GM12878 (cell line): ENCODE data around the gene RAF1. TPM values are rescaled to one million over a fixed set of nuclear protein-coding genes. Genes with fewer than 3 reads are reported as not detected.

Experiments
- ATAC-seq: fragments of 200-7000 bp; cut with Tn5 transposase; 3 replicates; pipeline ENCODE4 v1.9.1; 2020; ENCODE audit warnings: mild to moderate bottlenecking, moderate library complexity
- BruUV-seq: library from RNA; stranded (reverse); fragments of 400-500 nt; replicated peaks from 2 replicates; lab custom pipeline; 2021; lab: Mats Ljungman, UMichigan
- CTCF ChIA-PET: fragments of 300-600 bp; sonication (Branson Sonifier 250); formaldehyde crosslinking; extraction: SDS; loops from one replicate; lab custom pipeline; 2021; ENCODE audit warnings: inconsistent platforms; lab: Yijun Ruan, JAX
- POLR2A ChIA-PET: fragments of 350-600 bp; formaldehyde crosslinking; extraction: SDS; loops from one replicate; lab custom pipeline; 2021; ENCODE audit warnings: inconsistent platforms; lab: Charles Lee
- RAD21 ChIA-PET: fragments of 300-600 bp; sonication (Branson Sonifier 250); formaldehyde crosslinking; loops from one replicate; lab custom pipeline; 2023; ENCODE audit warnings: antibody characterized with exemption; ENCODE audit not compliant: unreplicated experiment; lab: Charles Lee
- SMC1A ChIA-PET: fragments of 300-600 bp; sonication (Branson Sonifier 250); formaldehyde crosslinking; loops from one replicate; lab custom pipeline; 2023; ENCODE audit not compliant: unreplicated experiment, uncharacterized antibody; lab: Charles Lee
- DNase-seq: peaks from one replicate; pipeline ENCODE4 v3.0.0-alpha.2; 2011; ENCODE audit warnings: low read depth, low spot score
- FAIRE-seq: peaks from 3 replicates; lab custom pipeline; 2011; peaks lifted over from hg19 to GRCh38; lab: Jason Lieb, UNC
- H2AFZ ChIP-seq: 2 replicates; pipeline ENCODE4 v1.6.0; 2011; ENCODE audit warnings: low read depth, low read length, control low read depth; ENCODE audit not compliant: control insufficient read depth
- H3K27ac ChIP-seq: 2 replicates; pipeline ENCODE4 v1.5.1; 2011; ENCODE audit warnings: control low read depth; ENCODE audit not compliant: control insufficient read depth, insufficient read depth
- H3K27me3 ChIP-seq, 2 experiments: replicated peaks in 1 of 2; 2 replicates each; pipeline versions ENCODE4 v1.6.0 to v1.6.1; 2011; ENCODE audit warnings: low read length in 1 of 2; ENCODE audit not compliant: control insufficient read depth in 2 of 2, insufficient read depth in 2 of 2
- H3K36me3 ChIP-seq, 2 experiments: 2 replicates each; pipeline ENCODE4 v1.5.1; 2011; ENCODE audit warnings: low read length in 1 of 2; ENCODE audit not compliant: control insufficient read depth in 2 of 2, insufficient read depth in 2 of 2
- H3K4me1 ChIP-seq: 2 replicates; pipeline ENCODE4 v1.6.1; 2011; ENCODE audit warnings: mild to moderate bottlenecking, low read length, moderate library complexity, mixed read lengths; ENCODE audit not compliant: control insufficient read depth, insufficient read depth
- H3K4me2 ChIP-seq: 2 replicates; pipeline ENCODE4 v1.6.0; 2011; ENCODE audit warnings: control low read depth; ENCODE audit not compliant: control insufficient read depth, insufficient read depth
- H3K4me3 ChIP-seq: fragments of 200-600 bp; sonication (generic); 2 replicates; pipeline ENCODE4 v1.5.1; 2016
- H3K79me2 ChIP-seq: 2 replicates; pipeline ENCODE4 v1.6.0; 2011; ENCODE audit warnings: low read length; ENCODE audit not compliant: control insufficient read depth, insufficient read depth
- H3K9ac ChIP-seq: 2 replicates; pipeline ENCODE4 v1.8.0; 2011; ENCODE audit warnings: low read length, control low read depth, mixed read lengths; ENCODE audit not compliant: control insufficient read depth, insufficient read depth
- H3K9me3 ChIP-seq: replicated peaks from 3 replicates; pipeline ENCODE4 v1.5.1; 2011; ENCODE audit warnings: mild to moderate bottlenecking, low read length; ENCODE audit not compliant: control insufficient read depth, insufficient read depth
- H4K20me1 ChIP-seq: 2 replicates; pipeline ENCODE4 v1.6.0; 2011; ENCODE audit not compliant: control insufficient read depth, insufficient read depth
- BCLAF1 ChIP-seq: fragments of 450-650 bp; IDR thresholded peaks from 2 replicates; pipeline ENCODE4 v1.6.1; 2017; ENCODE audit warnings: antibody characterized with exemption, mild to moderate bottlenecking, moderate library complexity
- CBX3 ChIP-seq: fragments of 200-600 bp; sonication (generic); IDR thresholded peaks from 2 replicates; pipeline ENCODE4 v1.6.1; 2016; ENCODE audit warnings: low read depth, borderline replicate concordance
- CEBPZ ChIP-seq: fragments of 150-350 bp; IDR thresholded peaks from 2 replicates; pipeline ENCODE4 v1.6.1; 2016; ENCODE audit warnings: low read depth, low read length
- EP300 ChIP-seq, 2 experiments: fragments of 150-350 bp in 1 of 2; IDR thresholded peaks; 2 replicates each; pipeline ENCODE4 v1.6.1; 2011 to 2012; ENCODE audit warnings: low read depth in 2 of 2, low read length in 2 of 2, borderline replicate concordance in 1 of 2, improper control_type of control experiment in 1 of 2, inconsistent platforms in 1 of 2; ENCODE audit not compliant: control insufficient read depth in 1 of 2
- FOS ChIP-seq: IDR thresholded peaks from 3 replicates; pipeline ENCODE4 v1.6.1; 2011; ENCODE audit warnings: borderline replicate concordance; ENCODE audit not compliant: insufficient read length; ENCODE audit errors: extremely low read depth
- JUNB ChIP-seq: IDR thresholded peaks from 2 replicates; pipeline ENCODE4 v1.6.1; 2016; ENCODE audit warnings: antibody characterized with exemption, mild to moderate bottlenecking
- MXI1 ChIP-seq: fragments of 150-350 bp; IDR thresholded peaks from 2 replicates; pipeline ENCODE4 v1.6.1; 2011; ENCODE audit warnings: low read depth, mild to moderate bottlenecking, inconsistent platforms, low read length, improper control_type of control experiment
- MYB ChIP-seq: fragments of 150-350 bp; IDR thresholded peaks from 2 replicates; pipeline ENCODE4 v1.6.1; 2014; ENCODE audit warnings: mild to moderate bottlenecking, low read depth, low read length, borderline replicate concordance
- PKNOX1 ChIP-seq: fragments of 450-650 bp; IDR thresholded peaks from 2 replicates; pipeline ENCODE4 v1.6.1; 2016; ENCODE audit warnings: mild to moderate bottlenecking
- POLR2AphosphoS2 ChIP-seq: IDR thresholded peaks from 2 replicates; pipeline ENCODE4 v1.6.1; 2011; ENCODE audit warnings: low read depth, mild to moderate bottlenecking, low read length, improper control_type of control experiment, moderate library complexity
- RAD51 ChIP-seq: fragments of 450-650 bp; IDR thresholded peaks from 2 replicates; pipeline ENCODE4 v1.6.1; 2016; ENCODE audit warnings: moderate library complexity, mild to moderate bottlenecking, inconsistent platforms
- SREBF2 ChIP-seq: IDR thresholded peaks from 2 replicates; pipeline ENCODE4 v1.6.1; 2012; ENCODE audit warnings: mild to moderate bottlenecking, low read length
- STAT3 ChIP-seq: IDR thresholded peaks from 2 replicates; pipeline ENCODE4 v1.6.1; 2011; ENCODE audit warnings: low read depth, low read length, improper control_type of control experiment
- ZBTB33 ChIP-seq: fragments of 450-650 bp; IDR thresholded peaks from 2 replicates; pipeline ENCODE4 v1.6.1; 2017; ENCODE audit warnings: mild to moderate bottlenecking
- ZNF24 ChIP-seq: fragments of 450-650 bp; IDR thresholded peaks from 2 replicates; pipeline ENCODE4 v1.6.1; 2017; ENCODE audit warnings: antibody characterized with exemption, mild to moderate bottlenecking
- ZSCAN29 ChIP-seq: fragments of 450-650 bp; IDR thresholded peaks from 2 replicates; pipeline ENCODE4 v1.6.1; 2017; ENCODE audit warnings: mild to moderate bottlenecking, moderate library complexity
- WGBS: methylation state at CpG from one replicate; pipeline ENCODE4 v1.1.6; 2016; ENCODE audit warnings: low lambda C conversion rate; ENCODE audit not compliant: insufficient replicate concordance, insufficient coverage; ENCODE audit errors: missing lambda C conversion rate; 5-methylcytosine and 5-hydroxymethylcytosine counted together
- in situ Hi-C: fragments of 300-500 bp; cut with MboI; formaldehyde crosslinking; loops from 9 replicates; pipeline ENCODE4 v1.14.3; 2018; ENCODE audit warnings: mixed read lengths
- intact Hi-C: fragments of 100-400 bp; cut with micrococcal nuclease; formaldehyde crosslinking; loops from one replicate; pipeline ENCODE4 v1.14.2; 2022; ENCODE audit not compliant: unreplicated experiment
- polyA plus RNA-seq, 11 experiments: library from polyadenylated mRNA; depleted of rRNA in 4 of 11; unstranded in 6 of 11; stranded (reverse) in 5 of 11; fragments of >200 nt; fragmentation: Nextera tagmentation in 4 of 11; fragmentation: Illumina TruSeq in 1 of 11; extraction: Ambion mirVana in 4 of 11; extraction: Trizol in 1 of 11; gene quantifications; 1 replicate in 1 of 11; 2 replicates in 10 of 11; pipeline versions ENCODE4 v1.2.1 to v1.2.3, GENCODE V29; 2011 to 2016; ENCODE audit warnings: inconsistent platforms in 2 of 11, missing spikeins in 2 of 11, low read depth in 1 of 11
- total RNA-seq, 4 experiments: library from RNA; depleted of rRNA in 3 of 4; stranded (reverse); fragments of >200 nt in 3 of 4; fragmentation: Illumina TruSeq in 1 of 4; extraction: Trizol in 1 of 4; gene quantifications; 2 replicates each; pipeline versions ENCODE4 v1.2.1 to v1.2.3, GENCODE V29; 2013 to 2021

RAF1 gene
- total and polyA plus RNA-seq, 10 of the 15 experiments (the other 5 are each of a cell fraction or from before 2014, with no cell fraction given), result 20.4 to 151 (median 77.8) TPM

- no peak overlapping the region for H3K4me3 ChIP-seq
- no peaks in the 10 kb centered on the region for H3K27me3 ChIP-seq
- no peak overlapping the region for H3K9ac ChIP-seq
- H3K27ac ChIP-seq, result no peak overlapping the region
- H3K4me1 ChIP-seq, result no peaks in the 10 kb centered on the region
- H4K20me1 ChIP-seq, result no peaks in the 10 kb centered on the region
- FAIRE-seq (no peak), DNase-seq (no peak), ATAC-seq (no peak)
- ChIA-PET POLR2A (interaction anchor here (0.6 kb wide), 1 partner anchor 40 kb away, joined by 3 read pairs; no protein-coding TSS in a partner anchor), CTCF (no interaction called here), SMC1A (interaction anchor here (1.0 to 1.8 kb wide), 3 partner anchors 10 to 27 kb away, joined by 3 to 6 read pairs (median 3); no protein-coding TSS in a partner anchor), RAD21 (no interaction called here)
- no peak overlapping the region for H3K4me2 ChIP-seq
- H3K79me2 ChIP-seq, result peaks cover 10% of the 10 kb centered on the region
- 79% methylated on average over 5 of the region's 5 CpGs for WGBS
- H3K36me3 ChIP-seq, result peaks cover 7 to 26% of the 10 kb centered on the region in 2 experiments
- H2AFZ ChIP-seq, result no peak overlapping the region
- no peaks in the 10 kb centered on the region for H3K9me3 ChIP-seq
- no TSS peak for BruUV-seq
- in situ Hi-C loops (no loop called here), intact Hi-C loops (loop anchor here (5.0 kb wide), 1 partner anchor 51 kb away; the partner anchor contains the start of gene RAF1)
- no peak for TF ChIP-seq JUNB
- no peak for TF ChIP-seq MXI1
- no peak for TF ChIP-seq CBX3
- no peak for TF ChIP-seq EP300 (IDR thresholded peaks at IDR 0.05; ENCODE audit: borderline replicate concordance in 1 of 2, control insufficient read depth in 1 of 2, low read depth in 2 of 2, low read length in 2 of 2)
- no peak for TF ChIP-seq MYB
- TF ChIP-seq ZNF24, result no peak
- no peak for TF ChIP-seq CEBPZ
- TF ChIP-seq BCLAF1, result no peak
- no peak for TF ChIP-seq STAT3
- TF ChIP-seq POLR2AphosphoS2, result no peak
- TF ChIP-seq SREBF2, result no peak
- no peak for TF ChIP-seq ZSCAN29
- no peak for TF ChIP-seq RAD51
- no peak for TF ChIP-seq FOS
- TF ChIP-seq ZBTB33, result no peak
- TF ChIP-seq PKNOX1, result no peak
These were observed 52.8 kb downstream of the RAF1 start for GRCh38 chr3:12611117-12611516.
